ENCODE measurements around the gene NUDT6.

The NUDT6 gene

GRCh38 chr4:122903766-122904288, 18.6 kb downstream of the NUDT6 start:
- Mint-ChIP-seq H3K9me3 (no peaks in the 10 kb centered on the region), H3K4me1 (no peaks in the 10 kb centered on the region), H3K4me3 (no peak overlapping the region), H3K27me3 (no peaks in the 10 kb centered on the region), H3K27ac (no peak overlapping the region), H3K36me3 (peaks cover 22% of the 10 kb centered on the region)
- no peak for DNase-seq
- CTCF ChIA-PET = interaction anchor here (1.6 kb wide), 1 partner anchor 16 kb away, joined by 4 read pairs; no protein-coding TSS in a partner anchor

- Mint-ChIP-seq H3K4me1 (no peaks in the 10 kb centered on the region), H3K27ac (no peak overlapping the region)
- CTCF ChIA-PET = no interaction called here
Observed at GRCh38 chr4:122901247-122902010, 21.0 kb downstream of the NUDT6 start.

GRCh38 chr4:122900314-122900713, 22.1 kb downstream of the NUDT6 start:
- no peaks in the 10 kb centered on the region for H3K27me3 Mint-ChIP-seq
- no peak for DNase-seq
- H3K36me3 Mint-ChIP-seq = peaks cover 12% of the 10 kb centered on the region
- CTCF ChIA-PET = interaction anchor here (0.7 kb wide), 1 partner anchor 145 kb away, joined by 3 read pairs; no protein-coding TSS in a partner anchor
- no peak overlapping the region for H3K4me3 Mint-ChIP-seq
- no peak overlapping the region for H3K27ac Mint-ChIP-seq
- H3K9me3 Mint-ChIP-seq = no peaks in the 10 kb centered on the region
- no peaks in the 10 kb centered on the region for H3K4me1 Mint-ChIP-seq

More at GRCh38 chr4:122901247-122902010, 21.0 kb downstream of the NUDT6 start:
- H3K36me3 Mint-ChIP-seq = peaks cover 13% of the 10 kb centered on the region
- no peaks in the 10 kb centered on the region for H3K9me3 Mint-ChIP-seq
- no peaks in the 10 kb centered on the region for H3K27me3 Mint-ChIP-seq
- DNase-seq = no peak
- no peak overlapping the region for H3K4me3 Mint-ChIP-seq

GRCh38 chr4:122899682-122900081, 22.7 kb downstream of the NUDT6 start:
- no peaks in the 10 kb centered on the region for H3K27me3 Mint-ChIP-seq
- CTCF ChIA-PET = interaction anchor here (0.7 kb wide), 1 partner anchor 145 kb away, joined by 3 read pairs; no protein-coding TSS in a partner anchor
- no peak overlapping the region for H3K4me3 Mint-ChIP-seq
- H3K9me3 Mint-ChIP-seq = no peaks in the 10 kb centered on the region
- peaks cover 9% of the 10 kb centered on the region for H3K36me3 Mint-ChIP-seq
- DNase-seq = no peak
- no peaks in the 10 kb centered on the region for H3K4me1 Mint-ChIP-seq
- H3K27ac Mint-ChIP-seq = no peak overlapping the region

GRCh38 chr4:122898370-122899150, 23.8 kb downstream of the NUDT6 start:
- peaks cover 8% of the 10 kb centered on the region for H3K36me3 Mint-ChIP-seq
- H3K27ac Mint-ChIP-seq = no peak overlapping the region
- H3K4me1 Mint-ChIP-seq = no peaks in the 10 kb centered on the region
- CTCF ChIA-PET = no interaction called here
- no peak overlapping the region for H3K4me3 Mint-ChIP-seq
- H3K27me3 Mint-ChIP-seq = no peaks in the 10 kb centered on the region
- no peak for DNase-seq
- no peaks in the 10 kb centered on the region for H3K9me3 Mint-ChIP-seq

GRCh38 chr4:122896270-122896669, 26.1 kb downstream of the NUDT6 start:
- no peak overlapping the region for H3K4me3 Mint-ChIP-seq
- CTCF ChIA-PET = no interaction called here
- no peaks in the 10 kb centered on the region for H3K9me3 Mint-ChIP-seq
- no peaks in the 10 kb centered on the region for H3K27me3 Mint-ChIP-seq
- no peak for DNase-seq
- no peaks in the 10 kb centered on the region for H3K4me1 Mint-ChIP-seq
- peaks cover 16% of the 10 kb centered on the region for H3K36me3 Mint-ChIP-seq
- H3K27ac Mint-ChIP-seq = no peak overlapping the region

- DNase-seq = no peak
- Mint-ChIP-seq H3K4me1 (no peaks in the 10 kb centered on the region), H3K4me3 (no peak overlapping the region), H3K27ac (no peak overlapping the region), H3K27me3 (no peaks in the 10 kb centered on the region), H3K9me3 (no peaks in the 10 kb centered on the region), H3K36me3 (peaks cover 16% of the 10 kb centered on the region)
- CTCF ChIA-PET = no interaction called here
Observed at GRCh38 chr4:122895336-122895995, 26.9 kb downstream of the NUDT6 start.

- H3K9me3 Mint-ChIP-seq = no peaks in the 10 kb centered on the region
- DNase-seq = no peak
- CTCF ChIA-PET = no interaction called here
- no peaks in the 10 kb centered on the region for H3K27me3 Mint-ChIP-seq
- H3K36me3 Mint-ChIP-seq = peaks cover 13% of the 10 kb centered on the region
- no peak overlapping the region for H3K27ac Mint-ChIP-seq
- H3K4me3 Mint-ChIP-seq = no peak overlapping the region
- no peaks in the 10 kb centered on the region for H3K4me1 Mint-ChIP-seq
Observed at GRCh38 chr4:122894827-122895226, 27.6 kb downstream of the NUDT6 start.

- no peak for DNase-seq
- CTCF ChIA-PET = no interaction called here
- peaks cover 9% of the 10 kb centered on the region for H3K36me3 Mint-ChIP-seq
- H3K9me3 Mint-ChIP-seq = no peaks in the 10 kb centered on the region
- no peaks in the 10 kb centered on the region for H3K4me1 Mint-ChIP-seq
- no peak overlapping the region for H3K27ac Mint-ChIP-seq
- no peak overlapping the region for H3K4me3 Mint-ChIP-seq
- H3K27me3 Mint-ChIP-seq = no peaks in the 10 kb centered on the region
Observed at GRCh38 chr4:122890147-122890795, 32.1 kb downstream of the NUDT6 start.

GRCh38 chr4:122889726-122890125, 32.7 kb downstream of the NUDT6 start:
- peaks cover 9% of the 10 kb centered on the region for H3K36me3 Mint-ChIP-seq
- DNase-seq = no peak
- no peak overlapping the region for H3K27ac Mint-ChIP-seq
- no peaks in the 10 kb centered on the region for H3K27me3 Mint-ChIP-seq
- H3K4me3 Mint-ChIP-seq = no peak overlapping the region
- CTCF ChIA-PET = no interaction called here
- H3K9me3 Mint-ChIP-seq = no peaks in the 10 kb centered on the region
- no peaks in the 10 kb centered on the region for H3K4me1 Mint-ChIP-seq

GRCh38 chr4:122884499-122884898, 37.9 kb downstream of the NUDT6 start:
- Mint-ChIP-seq H3K27me3 (peaks cover 7% of the 10 kb centered on the region), H3K27ac (no peak overlapping the region), H3K9me3 (peaks cover 10% of the 10 kb centered on the region), H3K4me1 (no peaks in the 10 kb centered on the region), H3K36me3 (peaks cover 7% of the 10 kb centered on the region), H3K4me3 (no peak overlapping the region)
- DNase-seq = no peak
- CTCF ChIA-PET = no interaction called here

GRCh38 chr4:122882857-122883735, 39.3 kb downstream of the NUDT6 start:
- no peak overlapping the region for H3K27ac Mint-ChIP-seq
- DNase-seq = no peak
- peaks cover 11% of the 10 kb centered on the region for H3K9me3 Mint-ChIP-seq
- no peaks in the 10 kb centered on the region for H3K4me1 Mint-ChIP-seq
- H3K36me3 Mint-ChIP-seq = peaks cover 7% of the 10 kb centered on the region
- no peak overlapping the region for H3K4me3 Mint-ChIP-seq
- H3K27me3 Mint-ChIP-seq = peaks cover 7% of the 10 kb centered on the region
- CTCF ChIA-PET = no interaction called here

GRCh38 chr4:122879001-122879400, 43.4 kb downstream of the NUDT6 start:
- Mint-ChIP-seq H3K4me1 (no peaks in the 10 kb centered on the region), H3K27me3 (peaks cover 7% of the 10 kb centered on the region), H3K4me3 (no peak overlapping the region), H3K36me3 (peaks cover 7% of the 10 kb centered on the region), H3K27ac (no peak overlapping the region), H3K9me3 (peaks cover 11% of the 10 kb centered on the region)
- CTCF ChIA-PET = no interaction called here
- DNase-seq = no peak

All from activated naive CD4-positive, alpha-beta T cell treated with anti-CD3 and anti-CD28 coated beads, Interleukin-2, amount 10 ng/mL, durations not matched to agents 7 days and 5 days (primary cell).